CD4-positive, alpha-beta T cell treated with Interferon gamma for 1 hour (primary cell): ENCODE data around the gene ATP5ME.
"Not testable (repeated sequence)": the region's sequence is repeated elsewhere in the genome, so short reads cannot be mapped to it uniquely, and the experiment has no call there.

Experiments used
- DNase-seq: peaks from one replicate; pipeline ENCODE4 v3.0.0-alpha.2; 2020

Gene ATP5ME

DNA sequence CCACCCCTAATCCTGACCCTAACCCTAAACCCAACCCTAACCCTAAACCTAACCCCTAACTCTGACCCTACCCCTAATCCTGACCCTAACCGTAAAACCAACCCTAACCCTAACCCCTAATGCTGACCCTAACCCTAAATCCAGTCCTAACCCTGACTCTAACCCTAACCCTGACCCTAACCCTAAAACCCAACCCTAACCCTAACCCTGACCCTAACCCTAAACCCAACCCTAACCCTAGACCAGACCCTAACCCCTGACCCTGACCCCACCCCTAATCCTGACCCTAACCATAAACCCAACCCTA lies 30.8 kb upstream of the ATP5ME start:
- DNase-seq = no peak

DNA sequence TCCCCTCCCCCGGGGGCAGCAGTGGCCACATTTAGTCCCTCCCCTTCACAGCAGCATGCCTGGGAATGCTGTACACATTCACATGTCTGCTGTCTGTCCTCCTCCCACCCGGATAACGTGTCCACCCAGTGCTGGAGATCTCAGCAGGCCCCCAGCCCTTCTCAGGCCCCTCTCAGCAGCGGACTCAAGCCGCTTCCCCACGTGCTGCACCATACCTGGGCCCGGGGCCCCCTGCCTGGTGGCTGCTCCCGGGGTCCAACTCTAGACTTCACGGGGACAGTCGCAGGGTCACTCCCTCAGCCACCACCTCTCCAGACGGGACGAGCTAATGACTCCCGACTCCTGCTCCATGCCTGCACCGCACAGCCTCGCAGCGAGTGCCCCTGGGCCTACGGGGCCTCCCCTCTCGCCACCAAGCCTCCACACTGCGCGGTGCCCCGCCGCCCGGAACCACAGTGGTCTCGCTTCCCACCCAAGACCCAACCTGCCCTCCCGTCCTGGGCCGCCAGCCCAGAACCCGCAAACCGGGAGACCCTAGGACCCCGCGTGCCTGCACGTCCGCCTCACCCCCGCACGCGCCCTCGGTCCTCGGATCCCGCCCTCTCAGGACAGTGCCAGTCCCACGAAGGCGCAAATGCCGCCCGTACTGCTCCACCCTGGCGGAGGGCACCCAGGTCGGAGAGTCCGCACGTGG lies 30.3 kb upstream of the ATP5ME start:
- no peak for DNase-seq

DNA sequence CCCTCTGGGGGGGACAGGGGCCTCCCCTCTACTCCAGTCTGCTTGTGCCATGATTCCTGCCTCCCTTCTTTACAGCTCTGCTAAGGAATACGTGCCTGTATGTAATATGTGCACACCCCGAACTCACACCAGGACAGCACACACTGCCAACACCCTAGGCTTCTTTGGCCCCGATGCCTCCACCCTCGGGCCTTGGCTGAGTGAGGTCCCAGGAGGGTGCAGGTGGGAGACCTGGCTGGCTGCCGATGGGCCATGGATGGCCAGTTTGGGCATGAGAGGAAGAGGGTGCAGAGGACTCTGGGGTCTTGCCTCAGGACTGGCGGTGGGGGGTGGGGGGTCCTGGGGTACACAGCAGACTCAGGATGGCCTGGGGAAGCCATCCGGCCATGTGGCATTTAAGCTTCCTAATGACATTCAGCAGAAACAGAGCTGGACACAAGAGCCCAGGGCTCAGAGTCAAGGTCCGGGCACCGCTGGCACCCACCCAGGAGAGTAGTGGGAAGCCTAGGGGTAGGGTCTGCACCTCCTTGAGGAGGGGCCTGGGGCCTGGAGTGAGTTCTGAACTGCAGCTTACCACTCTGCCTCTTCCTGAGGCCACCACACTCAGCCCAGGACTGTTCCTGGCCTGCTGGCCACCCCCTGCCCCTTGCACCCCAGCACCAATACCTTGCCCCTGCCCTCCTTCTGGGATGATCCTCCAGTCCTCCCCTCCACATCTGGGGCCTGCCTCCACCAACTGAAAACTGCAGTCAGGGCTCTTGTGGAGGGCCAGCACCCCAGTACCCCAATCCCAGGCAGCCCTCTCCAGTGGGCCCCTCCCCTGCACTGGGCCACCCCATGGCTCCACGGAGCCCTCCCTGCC lies 29.5 kb upstream of the ATP5ME start:
- DNase-seq = no peak

DNA sequence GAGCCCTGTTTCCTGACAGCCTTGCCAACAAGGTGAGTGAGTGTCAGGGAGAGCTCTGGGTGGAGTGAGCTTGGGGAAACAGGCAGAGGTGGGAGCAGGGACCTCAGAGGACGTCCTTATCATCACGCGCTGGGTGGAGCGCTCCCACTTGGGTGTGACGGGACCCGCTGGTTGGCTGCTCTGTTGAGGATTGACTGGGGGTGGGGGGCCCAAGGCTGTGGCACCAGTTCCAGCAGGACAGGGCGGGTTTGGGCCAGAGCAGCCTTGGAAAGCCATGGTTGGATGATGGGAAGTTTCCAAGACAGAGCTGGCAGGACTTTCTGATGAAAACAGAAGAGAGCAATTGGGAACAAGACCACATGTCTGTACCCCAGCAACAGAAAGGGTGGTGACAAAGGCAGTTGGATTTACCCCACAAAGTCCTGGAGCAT lies 28.6 kb upstream of the ATP5ME start:
- no peak for DNase-seq

DNA sequence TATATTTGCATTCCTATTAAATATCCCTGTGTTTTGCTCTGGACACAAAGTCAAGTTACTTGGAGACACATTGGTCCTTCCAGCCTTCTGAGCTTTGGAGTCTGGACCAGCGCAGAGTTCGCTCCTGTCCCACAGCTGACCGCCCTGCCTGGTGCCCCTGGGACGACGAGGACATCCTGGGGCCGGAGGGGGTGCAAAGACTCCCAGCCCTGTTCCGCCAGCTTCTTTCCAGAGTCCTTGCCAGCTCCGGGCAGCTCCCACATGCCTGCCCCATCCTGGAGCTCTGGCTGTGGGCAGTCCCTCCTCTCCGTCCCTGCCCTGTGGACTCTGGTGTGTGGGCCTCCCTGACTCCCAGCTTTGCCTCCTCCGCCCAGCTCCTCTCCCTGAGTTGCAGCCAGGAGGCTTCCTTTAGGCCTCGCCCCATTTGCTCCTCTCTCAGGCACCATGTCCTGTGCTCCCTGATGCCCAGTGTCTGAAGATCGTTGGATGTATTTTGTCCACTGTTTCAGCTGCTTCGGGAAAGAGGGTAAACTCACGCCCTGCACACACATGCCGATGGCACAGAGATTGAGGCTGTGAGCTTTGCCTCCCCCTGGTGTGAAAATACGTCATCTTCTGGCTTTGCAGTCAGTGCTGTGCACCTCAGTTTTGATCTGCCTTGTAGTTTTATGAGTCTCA lies 26.6 kb upstream of the ATP5ME start:
- no peak for DNase-seq

DNA sequence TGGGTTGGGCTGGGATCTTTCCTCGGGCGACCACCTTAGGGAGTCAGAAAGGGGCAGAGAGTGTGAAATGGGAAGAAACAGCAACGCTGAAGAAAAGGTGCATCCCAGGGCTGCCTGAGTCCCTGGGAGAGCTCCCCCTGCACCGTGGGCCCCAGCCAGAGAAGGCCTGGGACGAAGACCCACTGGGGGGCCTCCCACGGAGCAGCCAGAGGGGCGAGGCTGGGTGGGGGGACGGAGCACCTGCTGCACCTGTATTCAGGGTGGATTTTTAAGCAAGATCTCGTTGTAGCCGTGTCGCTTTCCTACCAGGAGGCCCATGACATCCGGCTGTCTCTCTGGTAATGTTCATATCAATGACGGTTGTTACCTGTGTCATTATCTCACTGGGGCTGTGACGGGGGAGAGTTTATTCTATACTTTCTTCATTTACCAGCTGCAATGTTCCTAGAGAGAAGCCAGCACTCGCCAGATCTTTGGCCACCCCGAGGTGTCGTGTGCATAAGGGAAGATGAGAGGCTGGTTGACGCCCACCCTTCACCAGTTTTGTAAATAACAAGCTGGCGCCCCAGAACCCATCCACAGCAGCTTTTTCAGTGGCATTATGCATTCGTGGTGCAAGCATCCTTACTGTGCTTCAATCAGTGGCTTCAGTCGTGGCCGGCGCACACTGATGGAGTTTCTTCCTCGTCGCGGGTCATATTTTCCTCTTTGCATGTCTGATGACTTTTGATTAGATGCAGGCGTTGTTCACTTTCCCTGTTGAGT lies 25.9 kb upstream of the ATP5ME start:
- DNase-seq = no peak

DNA sequence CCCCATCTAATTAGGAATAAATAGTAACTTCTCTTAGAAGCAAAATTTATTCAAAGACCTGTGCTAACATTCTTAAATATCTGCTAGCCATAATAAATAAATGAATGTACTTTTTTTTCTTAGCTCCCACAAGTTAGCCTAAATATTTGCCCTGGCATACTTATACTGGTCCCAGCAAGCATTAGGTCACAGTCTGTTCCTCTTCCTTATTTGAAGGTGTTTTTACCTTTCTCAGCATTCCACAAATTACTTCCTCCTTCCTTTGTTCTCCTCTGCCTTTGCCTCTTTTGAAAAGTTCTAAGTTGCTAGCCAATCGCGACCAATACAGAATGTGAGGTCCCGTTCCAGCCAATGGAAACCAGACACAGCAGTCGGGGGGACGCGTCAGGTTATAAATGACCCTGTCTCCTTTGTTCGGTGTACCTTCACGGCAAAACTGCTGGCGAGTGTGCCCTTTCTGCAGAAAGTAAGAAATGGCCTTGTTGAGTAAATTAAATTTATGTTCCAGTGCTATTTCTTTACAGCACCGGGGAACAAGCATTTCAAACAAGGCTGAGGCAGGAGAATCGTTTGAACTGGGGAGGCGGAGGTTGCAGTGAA lies 20.4 kb upstream of the ATP5ME start:
- DNase-seq = not testable (repeated sequence)

DNA sequence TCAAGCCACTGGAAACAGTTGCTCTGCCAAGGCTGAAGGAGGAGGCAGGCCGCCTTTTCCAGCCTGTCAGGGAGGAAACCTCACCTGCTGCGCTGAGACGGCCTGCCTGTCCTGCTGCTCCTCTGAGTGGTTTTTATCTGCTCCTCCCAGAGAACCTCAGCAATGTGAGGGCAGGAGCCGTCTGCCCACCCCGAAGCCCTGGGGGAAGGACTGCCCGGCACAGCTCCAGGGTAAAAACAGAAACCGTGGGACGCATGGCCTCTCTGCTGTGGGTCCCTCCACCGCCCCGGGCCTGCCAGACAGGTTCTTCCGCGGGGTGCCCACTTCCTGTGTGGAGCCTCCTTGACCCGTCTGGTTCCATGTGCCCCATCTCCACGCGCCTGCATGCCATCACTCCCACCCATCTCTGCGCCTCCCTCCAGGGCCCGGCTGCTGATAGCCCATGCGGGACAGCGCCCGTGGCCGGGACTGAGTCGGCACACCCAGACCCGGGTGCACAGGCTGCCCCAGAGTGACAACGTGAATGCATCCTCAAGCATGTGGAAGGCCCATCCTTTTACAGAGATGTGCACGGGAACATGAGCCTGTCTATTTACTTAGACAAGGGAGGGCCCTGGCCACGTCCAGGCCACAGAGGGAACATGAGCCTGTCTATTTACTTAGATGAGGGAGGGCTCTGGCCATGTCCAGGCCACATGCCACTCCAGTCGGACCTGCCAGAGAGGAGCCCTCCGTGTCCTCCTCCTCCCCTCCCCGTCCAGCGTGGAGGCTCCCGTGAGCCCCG lies 18.9 kb upstream of the ATP5ME start:
- no peak for DNase-seq

DNA sequence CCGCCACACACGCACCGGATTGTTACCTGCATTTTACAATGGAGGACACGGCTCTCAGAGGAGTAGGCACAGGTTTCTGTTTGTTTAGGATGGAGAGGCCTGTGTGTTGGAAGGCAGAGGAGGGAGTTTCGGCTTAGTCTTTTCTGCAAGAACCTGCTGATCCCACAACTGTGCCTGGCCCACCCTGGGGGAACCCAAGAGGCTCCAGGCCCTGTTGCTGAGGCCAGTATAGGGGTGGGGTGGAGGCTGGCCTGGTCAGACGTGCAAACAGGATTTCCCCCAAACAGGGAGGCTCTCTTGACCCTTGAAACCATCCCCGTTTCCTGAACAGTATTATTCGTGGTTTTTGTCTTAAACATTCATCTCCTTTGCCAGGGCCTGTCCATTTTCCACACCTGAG lies 15.6 kb upstream of the ATP5ME start:
- no peak for DNase-seq

DNA sequence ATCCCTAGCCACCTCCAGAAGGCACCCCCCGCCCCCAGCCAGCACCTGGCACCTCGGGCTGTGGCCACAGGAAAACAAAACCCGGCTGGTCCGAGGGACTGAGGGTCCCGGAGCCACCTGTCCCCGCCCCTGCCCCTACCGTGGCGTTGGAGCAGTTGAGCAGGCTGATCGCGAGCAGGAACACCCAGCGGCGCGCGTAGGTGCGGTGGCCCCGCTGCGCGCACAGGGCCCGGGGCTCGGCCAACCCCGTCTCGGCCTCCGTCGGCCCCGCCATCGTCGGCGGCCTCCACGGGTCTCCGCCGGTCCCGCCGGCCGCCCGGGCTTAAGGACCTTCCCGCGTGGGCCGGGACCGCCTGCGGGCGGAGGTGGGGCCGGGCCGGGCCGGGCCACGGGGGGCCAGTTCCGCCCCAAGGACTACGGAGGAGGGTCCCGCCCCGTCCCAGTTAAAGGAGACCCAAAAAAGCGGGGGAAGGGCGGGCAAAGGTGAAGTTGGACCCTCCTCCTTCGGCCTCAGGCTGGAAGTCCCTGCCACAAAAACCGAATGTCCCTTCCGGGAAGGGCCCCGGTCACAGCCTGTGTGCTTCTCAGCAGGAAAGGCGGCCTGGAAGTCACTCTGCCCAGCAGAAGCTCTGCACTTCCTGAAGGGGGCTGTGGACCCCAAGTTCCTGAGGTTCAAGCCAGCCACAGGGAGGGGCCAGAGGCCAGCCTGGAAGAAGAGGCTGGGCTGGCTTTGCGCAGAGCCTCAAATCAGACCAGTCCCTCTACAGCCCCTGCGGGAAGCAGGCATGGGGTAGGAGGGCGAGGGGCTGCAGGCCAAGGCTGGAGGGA lies 15.0 kb upstream of the ATP5ME start, which contains the start of gene SLC49A3:
Gene SLC49A3, minus strand, starts transcription at position 298 of the 828 bp plus-strand sequence. Its CDS starts 24 bp downstream, at position 274.
- DNase-seq = peak; percentile 22

DNA sequence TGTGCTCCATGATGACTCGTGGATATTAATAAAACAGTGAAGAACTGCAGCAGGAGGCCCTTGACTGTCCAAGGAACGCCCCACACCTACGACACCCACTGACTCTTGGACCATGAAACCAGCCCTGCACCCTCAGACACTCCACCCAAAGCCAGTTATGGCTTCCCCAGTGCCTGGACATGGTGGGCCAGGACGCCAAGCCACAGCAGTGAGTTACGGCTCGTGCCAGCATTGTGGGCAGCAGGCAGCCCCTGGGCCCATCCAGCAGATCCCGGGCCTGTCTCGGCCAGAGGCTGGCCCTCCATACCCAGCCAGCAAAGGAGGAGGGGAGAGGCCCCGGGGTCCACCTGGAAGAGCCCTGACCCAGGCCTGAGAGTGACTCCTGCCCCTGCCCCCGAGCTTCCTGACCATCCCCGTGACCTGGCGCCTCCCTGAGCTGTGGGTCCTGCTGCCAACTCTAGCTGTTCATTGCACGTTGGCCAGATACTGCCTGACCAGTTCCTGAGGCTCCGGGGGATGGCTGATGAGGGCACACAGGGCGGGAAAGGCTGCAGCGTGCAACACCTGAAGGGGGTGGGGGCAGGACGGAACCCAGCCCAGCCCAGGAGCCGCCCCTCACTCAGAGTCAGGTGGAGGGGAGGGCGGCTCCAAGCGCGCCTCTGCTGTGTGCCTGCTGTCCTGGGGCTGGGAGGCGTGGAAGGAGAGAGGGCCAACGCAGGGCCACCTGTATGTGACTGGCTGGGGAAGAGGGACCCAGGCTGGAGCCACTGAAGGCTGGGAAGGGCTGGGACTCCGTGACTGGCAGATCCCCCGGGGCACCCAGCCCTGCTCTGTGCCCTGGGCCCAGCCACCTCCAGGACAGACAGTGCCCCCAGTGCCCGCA lies 14.1 kb upstream of the ATP5ME start:
- DNase-seq = no peak

DNA sequence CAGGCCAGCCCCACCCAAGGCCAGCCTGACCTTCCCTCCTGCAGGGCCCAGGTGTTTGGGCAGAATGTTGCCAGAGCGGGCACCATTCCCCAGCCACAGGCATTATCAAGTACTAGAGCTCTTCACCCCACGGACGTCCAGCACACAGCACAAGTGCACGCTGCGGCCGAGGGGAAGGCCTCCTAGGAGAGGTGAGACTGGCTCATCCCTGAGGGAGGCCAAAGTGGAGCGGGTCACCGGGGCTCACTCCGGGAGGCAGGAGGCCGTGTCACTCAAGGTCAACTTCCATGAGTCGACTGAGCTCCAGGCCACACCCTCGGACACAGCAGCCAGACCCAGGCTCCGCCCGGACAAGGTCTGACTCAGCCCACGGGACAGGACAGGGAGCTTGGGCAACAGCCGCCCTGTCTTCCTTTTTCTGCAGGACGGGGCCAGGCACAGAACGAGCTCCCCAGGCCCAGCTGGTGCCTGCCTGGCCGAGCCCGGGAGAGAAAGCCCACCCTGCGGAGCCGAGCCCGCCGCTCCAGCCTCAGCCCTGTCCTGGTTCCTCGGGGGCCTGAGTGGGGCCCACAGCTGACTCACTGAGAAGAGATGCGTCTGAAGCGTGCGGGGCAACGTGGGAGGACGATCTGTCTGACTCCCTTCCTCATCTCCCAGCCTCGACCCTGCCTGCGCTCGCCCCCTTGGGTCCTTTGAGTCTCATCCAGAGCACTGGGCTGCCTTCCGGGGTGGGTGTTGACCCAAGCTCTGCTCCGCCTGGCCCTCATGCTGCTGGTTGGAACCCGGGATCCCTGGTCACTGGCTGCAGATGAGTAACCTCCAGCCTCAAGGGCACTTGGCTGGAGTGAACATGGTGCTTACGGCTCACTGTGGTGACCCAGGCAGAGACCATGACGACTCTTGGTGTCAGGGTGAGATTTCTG lies 13.2 kb upstream of the ATP5ME start:
- DNase-seq = peak; percentile 76

DNA sequence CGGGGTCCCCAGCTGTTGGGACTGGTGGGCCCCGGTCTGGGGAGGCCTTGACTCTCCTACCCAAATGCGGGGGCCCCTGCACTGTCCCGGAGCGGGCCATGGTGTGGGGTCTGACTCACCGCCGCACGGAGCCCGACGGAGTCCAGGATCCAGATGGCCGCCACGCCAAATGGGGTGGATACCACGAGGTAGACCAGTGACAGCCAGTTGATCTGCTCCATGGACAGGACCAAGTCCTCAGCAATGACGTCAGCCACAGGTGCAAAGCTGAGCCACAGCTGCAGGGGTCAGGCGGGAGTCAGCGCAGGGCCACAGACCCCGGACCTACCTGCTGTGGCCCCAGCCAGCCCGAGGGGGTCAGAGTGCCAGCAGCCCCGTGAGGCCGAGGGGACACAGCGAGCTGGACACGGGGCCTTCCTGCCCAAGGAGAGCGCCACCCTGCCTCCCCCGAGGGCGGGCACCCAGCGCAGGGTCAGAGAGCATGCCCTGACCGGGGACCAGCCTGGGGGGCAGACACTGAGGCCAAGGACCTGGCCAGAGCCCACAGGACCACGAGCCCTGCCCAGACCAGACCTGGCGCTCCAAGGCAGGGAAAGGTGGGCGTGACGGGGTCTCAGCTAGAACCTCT lies 12.5 kb upstream of the ATP5ME start:
- no peak for DNase-seq

DNA sequence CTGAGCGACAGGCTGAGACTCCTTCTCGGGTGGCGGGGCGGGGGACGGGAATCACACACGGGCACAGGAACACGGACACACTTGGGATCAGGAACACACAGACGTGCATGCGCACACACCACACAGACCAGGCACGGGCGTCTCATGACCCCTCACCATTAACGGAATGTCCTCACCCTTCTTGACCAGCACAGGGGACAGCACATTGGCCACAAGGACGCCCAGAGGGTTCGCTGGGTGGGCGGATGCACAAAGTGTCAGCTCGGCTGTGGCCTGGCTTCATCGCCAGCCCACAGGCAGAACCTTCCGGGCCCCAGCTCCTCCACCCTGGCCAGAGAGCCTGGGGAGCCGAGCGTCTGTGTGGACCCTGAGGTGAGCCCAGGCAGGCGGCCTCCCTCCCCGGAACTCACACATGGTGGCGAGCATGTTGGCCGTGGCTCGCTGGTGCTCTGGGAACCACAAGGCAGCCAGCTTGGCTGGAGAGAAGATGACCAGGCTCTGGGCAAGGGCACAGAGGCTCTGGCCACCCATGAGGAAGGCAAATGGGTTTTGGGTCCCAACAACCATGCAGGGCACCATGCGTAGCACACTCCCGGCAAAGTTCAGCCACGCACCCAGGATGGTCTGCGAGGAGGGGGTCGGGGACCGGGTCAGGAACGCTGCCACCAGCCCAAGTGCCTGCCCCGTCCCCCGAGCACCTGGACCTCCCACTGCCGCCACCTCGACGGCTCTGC lies 11.8 kb upstream of the ATP5ME start:
- DNase-seq = no peak

DNA sequence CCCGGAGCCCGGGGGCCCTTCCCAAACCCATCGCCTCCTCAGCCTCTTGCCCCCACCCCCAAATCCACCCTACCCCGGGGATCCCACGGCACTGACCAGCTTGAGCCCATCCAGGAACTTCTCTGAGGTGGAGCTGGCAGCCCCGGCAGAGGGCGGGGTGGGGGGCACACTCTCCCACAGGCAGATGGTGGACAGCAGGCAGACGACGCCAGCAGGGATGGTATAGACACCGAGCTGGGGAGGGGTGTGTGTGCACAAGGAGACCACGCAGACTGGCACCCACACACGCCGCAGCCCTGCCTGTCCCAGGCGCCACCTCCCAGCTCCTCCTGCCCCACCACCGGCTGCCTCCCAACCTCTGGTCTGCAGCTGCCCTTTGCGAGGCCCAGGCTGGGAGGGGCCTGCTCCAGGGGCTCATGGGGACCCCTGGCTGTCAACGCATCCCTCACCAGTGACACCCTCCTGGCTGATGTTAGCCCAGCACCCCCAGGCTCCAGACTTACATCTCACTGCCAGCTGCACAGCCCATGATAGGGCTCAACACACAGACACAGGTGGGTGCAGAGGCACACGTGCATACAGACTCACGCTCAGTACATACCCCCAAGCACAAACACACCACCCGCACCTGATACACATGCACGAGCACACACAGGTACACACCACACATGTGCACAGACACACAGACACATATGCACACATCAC lies 10.7 kb upstream of the ATP5ME start:
- no peak for DNase-seq

DNA sequence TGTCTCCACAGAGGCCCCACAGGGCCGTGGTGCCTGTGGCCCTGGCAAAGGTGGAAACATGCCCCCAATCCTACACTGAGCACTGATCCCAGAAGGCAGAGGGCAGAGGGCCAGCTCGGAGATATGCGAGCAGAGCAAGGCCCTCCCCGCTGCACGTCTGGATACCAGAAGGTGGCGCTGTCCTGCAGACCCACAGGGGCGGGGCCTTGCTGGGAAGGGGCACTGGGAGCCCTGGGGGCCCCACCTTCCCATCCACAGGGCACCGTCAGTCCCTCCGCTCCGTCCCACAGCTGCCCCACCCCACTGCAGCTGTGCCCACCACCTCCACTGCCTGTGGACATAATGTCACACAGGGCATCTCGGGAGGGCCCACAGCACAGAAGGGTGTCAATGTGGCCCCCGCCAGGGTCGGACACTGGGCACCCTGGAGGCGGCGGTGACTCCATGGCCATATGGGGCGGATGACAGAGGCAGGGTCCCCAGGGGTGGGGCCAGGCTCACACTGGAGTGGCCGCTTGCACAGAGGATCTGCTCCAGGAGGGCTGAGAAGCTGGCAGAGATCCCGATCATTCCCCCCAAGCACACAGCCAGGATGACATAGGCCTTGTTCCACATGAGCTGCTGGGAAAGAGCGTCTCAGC lies 10.0 kb upstream of the ATP5ME start:
- DNase-seq = peak; percentile 25
